Pancreas (tissue), 10 donors: ENCODE data around the gene ANAPC5. TPM values are rescaled to one million over a fixed set of nuclear protein-coding genes. Genes with fewer than 3 reads are reported as not detected.

ENCODE experiments used
- ATAC-seq, 4 donors: fragments of 200-7000 bp; cut with Tn5 transposase; one replicate each; pipeline versions ENCODE4 v1.8.0 to v1.9.1; 2020; ENCODE audit warnings: mild to moderate bottlenecking in 4 of 4, moderate library complexity in 4 of 4
- DNase-seq, 6 donors: peaks; one replicate each; pipeline ENCODE4 v3.0.0-alpha.2; 2020
- FAIRE-seq: peaks from 2 replicates; lab custom pipeline; 2012; peaks lifted over from hg19 to GRCh38; lab: Jason Lieb, UNC
- H3K27ac ChIP-seq, 4 donors: fragments of 200-600 bp; sonication (generic); 1 replicate in 3 of 4; 2 replicates in 1 of 4; pipeline versions ENCODE4 v1.5.0 to v1.8.0; 2020
- H3K27me3 ChIP-seq, 4 donors: fragments of 200-600 bp; one replicate each; pipeline ENCODE4 v1.8.0; 2021
- H3K36me3 ChIP-seq, 3 donors: fragments of 200-600 bp; sonication (generic) in 1 of 3; one replicate each; pipeline versions ENCODE4 v1.5.0 to v1.8.0; 2020 to 2021
- H3K4me1 ChIP-seq, 3 donors: fragments of 200-600 bp; one replicate each; pipeline ENCODE4 v1.8.0; 2021
- H3K4me3 ChIP-seq, 4 donors: fragments of 200-600 bp; sonication (generic) in 2 of 4; one replicate each; pipeline versions ENCODE4 v1.5.0 to v1.8.0; 2020 to 2021
- H3K9me3 ChIP-seq, 4 donors: fragments of 200-600 bp; one replicate each; pipeline ENCODE4 v1.8.0; 2021
- WGBS, 2 donors: extraction: QIAGEN DNeasy Blood & Tissue Kit; methylation state at CpG; one replicate each; pipeline ENCODE4 v1.1.7; 2013; 5-methylcytosine and 5-hydroxymethylcytosine counted together
- intact Hi-C, 3 donors: fragments of 100-400 bp; cut with DNase I; formaldehyde crosslinking; loops; one replicate each; pipeline versions ENCODE4 v1.11.1 to v1.14.2; 2022
- polyA plus RNA-seq, 2 donors: library from polyadenylated mRNA; stranded (reverse); fragments of 200-250 nt; gene quantifications; one replicate each; pipeline ENCODE4 v1.2.3, GENCODE V29; 2013
- total RNA-seq, 6 donors: library from RNA; stranded (reverse); fragmentation: NEBNext Ultra II Directional in 4 of 6; extraction: Animal tissue kit (Norgen Biotek cat#: 25700) in 4 of 6; gene quantifications; one replicate each; pipeline versions ENCODE4 v1.2.1 to v1.2.4, GENCODE V29; 2021 to 2023
- TF ChIP-seq, protein P1 (sequence below), 4 donors: fragments of 200-600 bp; sonication (generic) in 3 of 4; IDR thresholded peaks; one replicate each; pipeline versions ENCODE4 v1.5.0 to v1.8.0; 2021; ENCODE audit warnings: antibody characterized with exemption in 4 of 4
- donor health status: healthy with polysubstance abuse.
- donor health status: DM: no; HTN: no; CAD: no; lungs with moderate emphysema.
- donor health status: DM: no; HTN: no; CAD: no.
- donor health status: control.
- donor health status: control.
- donor health status: Bipolar disorder and iron deficiency.
- donor health status: DM: yes; HTN: yes; CAD: no.
- donor health status: DM: no; HTN: no; CAD: no.
- donor health status: DM: no; HTN: no; CAD: no.
- donor health status: DM: yes; HTN: yes; CAD: no.

The ANAPC5 gene
- total and polyA plus RNA-seq, 8 donors = 58.0 to 183 (median 75.4) TPM

DNA sequence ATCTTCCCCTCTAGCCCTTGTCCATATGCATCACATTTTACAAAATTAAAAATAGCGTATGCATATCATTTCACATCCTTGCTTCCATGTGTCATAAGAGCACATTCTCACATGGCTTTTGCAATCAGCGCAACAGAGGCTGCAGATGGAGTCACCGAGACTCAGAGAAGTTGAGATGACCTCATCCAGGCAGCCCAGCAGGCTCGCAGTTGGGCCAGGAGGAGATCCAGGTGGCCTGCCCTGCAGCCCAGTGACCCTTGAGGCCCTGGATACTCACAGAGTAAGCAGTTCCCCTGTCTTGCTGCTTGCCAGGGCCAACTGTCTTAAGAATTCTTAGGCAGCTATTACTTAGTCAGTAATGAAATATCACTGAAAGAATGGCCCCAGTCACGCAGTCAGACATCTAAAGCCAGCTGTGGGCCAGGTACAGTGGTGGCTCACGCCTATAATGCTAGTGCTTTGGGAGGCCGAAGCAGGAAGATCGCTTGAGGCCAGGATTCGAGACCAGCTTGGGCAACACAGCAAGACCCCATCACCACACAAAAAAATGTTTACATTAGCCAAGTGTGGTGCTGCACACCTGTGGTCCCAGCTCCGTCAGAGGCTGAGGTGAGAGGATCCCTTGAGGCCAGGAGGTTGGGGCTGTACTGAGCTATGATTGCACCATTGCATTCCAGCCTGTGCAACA, 64.8 kb downstream of the ANAPC5 start:
- no peaks in the 10 kb centered on the region for H3K9me3 ChIP-seq
- ATAC-seq (no peak), FAIRE-seq (no peak), DNase-seq (no peak)
- TF ChIP-seq, protein P1, sequence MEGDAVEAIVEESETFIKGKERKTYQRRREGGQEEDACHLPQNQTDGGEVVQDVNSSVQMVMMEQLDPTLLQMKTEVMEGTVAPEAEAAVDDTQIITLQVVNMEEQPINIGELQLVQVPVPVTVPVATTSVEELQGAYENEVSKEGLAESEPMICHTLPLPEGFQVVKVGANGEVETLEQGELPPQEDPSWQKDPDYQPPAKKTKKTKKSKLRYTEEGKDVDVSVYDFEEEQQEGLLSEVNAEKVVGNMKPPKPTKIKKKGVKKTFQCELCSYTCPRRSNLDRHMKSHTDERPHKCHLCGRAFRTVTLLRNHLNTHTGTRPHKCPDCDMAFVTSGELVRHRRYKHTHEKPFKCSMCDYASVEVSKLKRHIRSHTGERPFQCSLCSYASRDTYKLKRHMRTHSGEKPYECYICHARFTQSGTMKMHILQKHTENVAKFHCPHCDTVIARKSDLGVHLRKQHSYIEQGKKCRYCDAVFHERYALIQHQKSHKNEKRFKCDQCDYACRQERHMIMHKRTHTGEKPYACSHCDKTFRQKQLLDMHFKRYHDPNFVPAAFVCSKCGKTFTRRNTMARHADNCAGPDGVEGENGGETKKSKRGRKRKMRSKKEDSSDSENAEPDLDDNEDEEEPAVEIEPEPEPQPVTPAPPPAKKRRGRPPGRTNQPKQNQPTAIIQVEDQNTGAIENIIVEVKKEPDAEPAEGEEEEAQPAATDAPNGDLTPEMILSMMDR (IDR thresholded peaks at IDR 0.05) = no peak
- H3K27ac ChIP-seq = no peak overlapping the region
- H3K4me3 ChIP-seq = no peak overlapping the region
- H3K4me1 ChIP-seq = no peaks in the 10 kb centered on the region
- 90 to 93% methylated on average over 10 of the region's 10 CpGs for WGBS, 2 donors
- no peaks in the 10 kb centered on the region for H3K36me3 ChIP-seq
- no peaks in the 10 kb centered on the region for H3K27me3 ChIP-seq
- intact Hi-C loops = no loop called here

DNA sequence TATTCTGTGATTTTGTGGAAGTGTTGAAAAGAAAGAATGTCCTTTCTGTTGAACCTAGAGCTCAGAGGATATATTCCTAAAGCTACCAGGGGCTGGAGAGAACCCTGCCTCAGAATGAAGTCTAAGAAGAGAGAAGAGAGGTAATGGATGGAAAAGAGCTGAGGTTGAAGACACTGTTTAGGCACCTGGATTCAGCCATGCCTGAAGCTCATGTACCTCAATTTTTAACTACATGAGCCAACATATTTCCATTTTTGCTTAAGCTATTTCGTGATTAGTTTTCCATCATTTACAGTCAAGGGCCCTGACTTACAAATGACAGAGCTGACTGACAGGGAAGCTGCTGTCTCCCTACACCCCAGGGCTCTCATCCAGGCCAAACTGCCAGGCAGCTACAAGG, 66.4 kb downstream of the ANAPC5 start:
- TF ChIP-seq, protein P1 (IDR thresholded peaks at IDR 0.05) = no peak
- ATAC-seq (no peak), DNase-seq (no peak), FAIRE-seq (no peak)
- H3K36me3 ChIP-seq = no peaks in the 10 kb centered on the region
- H3K9me3 ChIP-seq = no peaks in the 10 kb centered on the region
- H3K27ac ChIP-seq = no peak overlapping the region
- H3K27me3 ChIP-seq = no peaks in the 10 kb centered on the region
- H3K4me3 ChIP-seq = no peak overlapping the region
- WGBS, 2 donors = 98 to 100% methylated on average over 1 of the region's 1 CpG
- H3K4me1 ChIP-seq = no peaks in the 10 kb centered on the region
- intact Hi-C loops = no loop called here

GRCh38 chr12:121284551-121285390, 67.4 kb downstream of the ANAPC5 start:
- H3K9me3 ChIP-seq = no peaks in the 10 kb centered on the region
- DNase-seq (no peak), ATAC-seq (peak; percentile 34 to 86 (median 52)), FAIRE-seq (no peak)
- peak overlapping the region in 2 of 4 donors; percentile 24 to 68 for H3K27ac ChIP-seq
- no peak overlapping the region for H3K4me3 ChIP-seq
- H3K36me3 ChIP-seq = no peaks in the 10 kb centered on the region
- no peaks in the 10 kb centered on the region for H3K27me3 ChIP-seq
- intact Hi-C loops = no loop called here
- WGBS, 2 donors = 70 to 74% methylated on average over 14 of the region's 14 CpGs
- TF ChIP-seq, protein P1 (IDR thresholded peaks at IDR 0.05) = no peak
- no peaks in the 10 kb centered on the region for H3K4me1 ChIP-seq

GRCh38 chr12:121283841-121284240, 68.4 kb downstream of the ANAPC5 start:
- Histone ChIP-seq H3K4me3 (no peak overlapping the region), H3K9me3 (no peaks in the 10 kb centered on the region), H3K36me3 (no peaks in the 10 kb centered on the region), H3K4me1 (peaks cover 4 to 6% (median 4%) of the 10 kb centered on the region in 3 donors), H3K27me3 (no peaks in the 10 kb centered on the region), H3K27ac (no peak overlapping the region)
- TF ChIP-seq, protein P1 (IDR thresholded peaks at IDR 0.05) = no peak
- no peak for DNase-seq
- WGBS, 2 donors = 97 to 98% methylated on average over 6 of the region's 6 CpGs
- FAIRE-seq = no peak
- ATAC-seq = no peak
- intact Hi-C loops = no loop called here
